ENCODE data around the gene ATP2C2.

ATP2C2 gene

DNA sequence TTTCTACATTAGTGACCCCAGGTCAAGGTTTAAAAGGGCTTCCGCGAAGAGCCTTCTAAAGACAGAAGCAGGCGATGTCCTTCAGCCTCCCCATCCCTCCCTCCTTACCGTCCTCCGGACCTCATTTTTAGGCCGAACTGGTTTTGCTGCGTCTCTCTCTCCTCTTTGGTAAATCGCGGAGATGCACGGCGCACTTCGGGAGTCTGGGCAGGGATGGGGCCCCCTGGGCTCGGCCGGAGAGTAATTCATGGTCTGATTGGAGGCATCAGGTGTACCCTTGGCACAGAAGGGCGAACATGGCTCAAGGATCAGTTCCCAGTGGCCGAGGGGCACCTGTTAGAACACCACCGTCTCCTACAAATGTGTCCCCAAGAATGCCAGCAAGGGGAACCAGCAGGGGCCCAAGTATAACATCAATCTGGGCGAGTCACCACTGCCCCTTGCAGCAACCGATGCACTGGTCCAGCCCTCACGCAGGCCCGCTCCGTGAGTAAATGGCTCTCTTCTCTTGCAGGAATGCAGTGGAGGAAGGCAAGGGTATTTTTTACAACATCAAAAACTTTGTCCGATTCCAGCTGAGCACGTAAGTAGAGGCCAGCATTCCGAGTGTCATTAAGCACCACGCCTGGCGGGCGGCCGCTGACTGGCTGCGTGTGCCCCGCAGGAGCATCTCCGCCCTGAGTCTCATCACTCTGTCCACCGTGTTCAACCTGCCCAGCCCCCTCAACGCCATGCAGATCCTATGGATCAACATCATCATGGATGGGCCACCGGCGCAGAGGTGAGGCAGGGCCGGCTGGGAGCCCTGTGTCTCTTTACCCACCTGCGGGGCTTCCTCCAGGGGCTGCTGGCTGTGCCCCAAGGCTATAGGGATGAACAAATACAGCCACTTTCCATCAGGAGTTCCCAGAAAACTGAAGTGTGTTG is 90.5 kb downstream of the ATP2C2 start:
- H3K4me1 ChIP-seq (ENCODE audit: control insufficient read depth, insufficient read depth, low read length, poor library complexity, severe bottlenecking) = no peaks in the 10 kb centered on the region
- DNase-seq = no peak
- H3K36me3 ChIP-seq (ENCODE audit: control insufficient read depth, insufficient read depth, low read length) = no peaks in the 10 kb centered on the region
- no peak overlapping the region for H3K4me3 ChIP-seq (ENCODE audit: insufficient read depth, low read depth, low read length, poor library complexity, severe bottlenecking)
- H3K27me3 ChIP-seq (replicated peaks; ENCODE audit: control insufficient read depth, insufficient read depth, low read length, poor library complexity, severe bottlenecking) = no peaks in the 10 kb centered on the region
- no peaks in the 10 kb centered on the region for H3K9me3 ChIP-seq (ENCODE audit: control insufficient read depth, low read length)
- H3K27ac ChIP-seq (ENCODE audit: insufficient read depth, low read length, poor library complexity, severe bottlenecking) = no peak overlapping the region

DNA sequence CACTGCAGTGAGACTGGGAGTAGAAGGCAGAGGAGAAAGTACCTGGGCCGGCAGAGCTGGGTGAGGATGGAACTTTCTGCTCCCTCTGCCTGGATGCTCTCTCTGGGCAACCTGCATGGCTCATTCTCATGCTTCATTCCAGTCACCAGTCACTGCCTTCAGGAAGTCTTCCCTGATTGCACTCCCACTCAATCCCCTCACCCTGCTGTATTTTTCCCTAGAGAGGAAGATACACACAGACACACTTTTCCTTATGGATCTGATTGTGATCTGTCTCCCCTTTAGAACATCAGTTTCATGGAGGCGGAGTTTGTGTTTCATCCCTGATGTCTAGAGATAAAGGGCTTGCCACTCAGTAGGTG is 91.2 kb downstream of the ATP2C2 start:
- H3K9me3 ChIP-seq (ENCODE audit: control insufficient read depth, low read length) = no peaks in the 10 kb centered on the region
- no peaks in the 10 kb centered on the region for H3K36me3 ChIP-seq (ENCODE audit: control insufficient read depth, insufficient read depth, low read length)
- no peaks in the 10 kb centered on the region for H3K4me1 ChIP-seq (ENCODE audit: control insufficient read depth, insufficient read depth, low read length, poor library complexity, severe bottlenecking)
- H3K27me3 ChIP-seq (replicated peaks; ENCODE audit: control insufficient read depth, insufficient read depth, low read length, poor library complexity, severe bottlenecking) = no peaks in the 10 kb centered on the region
- no peak for DNase-seq
- H3K27ac ChIP-seq (ENCODE audit: insufficient read depth, low read length, poor library complexity, severe bottlenecking) = no peak overlapping the region
- no peak overlapping the region for H3K4me3 ChIP-seq (ENCODE audit: insufficient read depth, low read depth, low read length, poor library complexity, severe bottlenecking)

DNA sequence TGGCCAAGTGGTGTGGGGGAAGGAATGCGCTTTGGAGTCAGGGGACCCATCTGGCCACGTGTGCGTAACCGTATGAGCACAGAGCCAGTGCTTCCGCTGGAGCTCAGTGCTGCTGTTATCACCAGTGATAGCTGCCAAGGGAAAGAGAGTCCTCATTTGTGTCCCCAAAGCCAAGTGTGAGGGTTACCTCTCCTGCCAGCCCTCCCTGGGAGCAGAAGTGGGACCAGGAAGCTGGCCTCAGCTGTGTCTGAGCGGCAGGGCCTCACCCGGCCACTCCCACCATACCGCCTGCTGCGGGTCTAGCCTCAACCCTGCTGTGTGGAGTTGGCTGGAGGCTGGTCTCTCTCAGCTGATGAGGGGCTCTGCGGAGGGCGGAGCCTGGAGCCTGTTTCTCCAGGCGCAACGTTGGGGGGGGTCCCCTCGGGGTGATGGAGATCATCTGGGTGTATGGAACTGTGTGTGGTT is 91.6 kb downstream of the ATP2C2 start:
- no peaks in the 10 kb centered on the region for H3K36me3 ChIP-seq (ENCODE audit: control insufficient read depth, insufficient read depth, low read length)
- no peaks in the 10 kb centered on the region for H3K27me3 ChIP-seq (replicated peaks; ENCODE audit: control insufficient read depth, insufficient read depth, low read length, poor library complexity, severe bottlenecking)
- DNase-seq = no peak
- no peak overlapping the region for H3K27ac ChIP-seq (ENCODE audit: insufficient read depth, low read length, poor library complexity, severe bottlenecking)
- H3K4me3 ChIP-seq (ENCODE audit: insufficient read depth, low read depth, low read length, poor library complexity, severe bottlenecking) = no peak overlapping the region
- no peaks in the 10 kb centered on the region for H3K4me1 ChIP-seq (ENCODE audit: control insufficient read depth, insufficient read depth, low read length, poor library complexity, severe bottlenecking)
- no peaks in the 10 kb centered on the region for H3K9me3 ChIP-seq (ENCODE audit: control insufficient read depth, low read length)

DNA sequence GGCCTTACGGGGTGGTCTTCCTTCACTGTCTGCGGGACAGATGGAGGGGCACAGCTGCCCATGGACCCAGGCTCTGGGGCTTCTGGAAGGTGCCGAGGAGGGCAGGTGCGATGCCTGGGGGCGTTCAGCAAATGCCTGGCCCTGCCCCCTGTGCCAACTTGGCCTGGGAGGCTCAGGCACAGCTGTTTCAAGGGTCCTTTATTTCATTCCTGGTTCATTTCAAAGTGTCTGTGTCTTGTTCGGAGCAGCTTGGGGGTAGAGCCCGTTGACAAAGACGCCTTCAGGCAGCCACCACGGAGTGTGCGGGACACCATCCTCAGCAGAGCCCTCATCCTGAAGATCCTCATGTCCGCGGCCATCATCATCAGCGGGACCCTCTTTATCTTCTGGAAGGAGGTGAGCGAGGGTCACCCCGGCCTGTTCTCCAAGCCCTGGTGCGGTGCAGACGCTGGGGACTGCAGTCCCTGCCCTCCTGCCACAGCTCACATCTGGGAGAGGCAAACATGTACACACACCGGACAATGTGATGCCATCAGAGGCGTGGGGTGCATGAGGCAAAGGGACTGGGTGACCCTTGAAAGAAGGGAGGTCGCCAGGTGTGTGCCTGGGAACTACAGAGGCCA is 92.2 kb downstream of the ATP2C2 start:
- H3K4me3 ChIP-seq (ENCODE audit: insufficient read depth, low read depth, low read length, poor library complexity, severe bottlenecking) = no peak overlapping the region
- no peak for DNase-seq
- no peaks in the 10 kb centered on the region for H3K9me3 ChIP-seq (ENCODE audit: control insufficient read depth, low read length)
- H3K36me3 ChIP-seq (ENCODE audit: control insufficient read depth, insufficient read depth, low read length) = no peaks in the 10 kb centered on the region
- H3K27ac ChIP-seq (ENCODE audit: insufficient read depth, low read length, poor library complexity, severe bottlenecking) = no peak overlapping the region
- H3K4me1 ChIP-seq (ENCODE audit: control insufficient read depth, insufficient read depth, low read length, poor library complexity, severe bottlenecking) = no peaks in the 10 kb centered on the region
- no peaks in the 10 kb centered on the region for H3K27me3 ChIP-seq (replicated peaks; ENCODE audit: control insufficient read depth, insufficient read depth, low read length, poor library complexity, severe bottlenecking)

DNA sequence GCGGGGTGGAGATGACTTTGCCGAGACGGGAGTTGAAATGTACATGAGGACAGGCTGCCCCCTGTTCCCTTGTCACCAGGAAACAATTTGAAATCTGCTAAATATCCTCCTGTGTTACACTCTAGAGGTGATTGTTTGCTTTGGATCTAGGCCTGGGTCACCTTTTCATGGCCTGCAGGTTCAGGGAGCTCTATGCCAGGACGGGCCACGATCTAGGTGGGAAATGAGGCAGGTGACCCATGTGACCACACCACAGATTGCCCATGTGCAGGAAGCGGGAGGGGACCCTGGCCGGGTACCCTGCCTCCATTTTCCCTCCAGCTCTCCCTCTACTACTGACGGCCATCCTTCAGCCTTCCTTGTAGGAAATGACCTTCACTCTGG is 92.7 kb downstream of the ATP2C2 start:
- Histone ChIP-seq H3K36me3 (ENCODE audit: control insufficient read depth, insufficient read depth, low read length) (no peaks in the 10 kb centered on the region), H3K27me3 (replicated peaks; ENCODE audit: control insufficient read depth, insufficient read depth, low read length, poor library complexity, severe bottlenecking) (no peaks in the 10 kb centered on the region), H3K27ac (ENCODE audit: insufficient read depth, low read length, poor library complexity, severe bottlenecking) (no peak overlapping the region), H3K4me1 (ENCODE audit: control insufficient read depth, insufficient read depth, low read length, poor library complexity, severe bottlenecking) (no peaks in the 10 kb centered on the region), H3K9me3 (ENCODE audit: control insufficient read depth, low read length) (no peaks in the 10 kb centered on the region), H3K4me3 (ENCODE audit: insufficient read depth, low read depth, low read length, poor library complexity, severe bottlenecking) (no peak overlapping the region)
- DNase-seq = no peak

DNA sequence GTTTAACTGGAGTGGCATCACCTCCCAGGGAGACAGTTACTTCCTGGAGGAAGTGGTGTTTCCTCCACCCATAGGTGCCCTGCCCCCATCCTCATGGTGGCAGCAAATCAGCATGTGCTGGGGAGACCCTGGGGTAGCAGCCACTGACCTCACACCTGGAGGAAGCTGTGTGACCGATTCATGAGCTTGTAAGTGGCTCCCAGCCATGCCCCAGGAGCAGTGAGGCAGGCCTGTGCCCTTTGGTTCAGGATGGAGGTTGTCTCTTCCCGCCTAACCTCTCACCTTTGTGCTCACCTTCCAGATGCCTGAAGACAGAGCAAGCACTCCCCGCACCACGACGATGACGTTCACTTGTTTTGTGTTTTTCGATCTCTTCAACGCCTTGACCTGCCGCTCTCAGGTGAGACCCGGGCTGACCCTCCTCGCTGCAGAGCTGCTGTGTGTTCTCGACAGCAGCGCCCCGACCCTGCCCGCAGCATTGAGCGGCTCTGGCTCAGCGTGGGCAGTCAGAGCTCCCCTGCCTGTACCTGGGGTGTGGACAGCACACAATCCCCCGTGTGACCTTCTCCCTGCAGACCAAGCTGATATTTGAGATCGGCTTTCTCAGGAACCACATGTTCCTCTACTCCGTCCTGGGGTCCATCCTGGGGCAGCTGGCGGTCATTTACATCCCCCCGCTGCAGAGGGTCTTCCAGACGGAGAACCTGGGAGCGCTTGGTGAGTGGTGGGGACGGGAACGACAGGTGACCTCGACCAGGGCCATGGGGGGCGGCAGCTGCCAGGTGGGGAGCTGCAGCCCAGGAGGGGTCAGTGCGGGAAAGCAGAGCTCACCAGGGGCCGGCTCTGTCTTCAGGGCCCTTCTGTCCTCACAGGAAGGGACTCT is 93.3 kb downstream of the ATP2C2 start:
- no peak for DNase-seq
- Histone ChIP-seq H3K36me3 (ENCODE audit: control insufficient read depth, insufficient read depth, low read length) (no peaks in the 10 kb centered on the region), H3K9me3 (ENCODE audit: control insufficient read depth, low read length) (no peaks in the 10 kb centered on the region), H3K4me1 (ENCODE audit: control insufficient read depth, insufficient read depth, low read length, poor library complexity, severe bottlenecking) (no peaks in the 10 kb centered on the region), H3K27me3 (replicated peaks; ENCODE audit: control insufficient read depth, insufficient read depth, low read length, poor library complexity, severe bottlenecking) (no peaks in the 10 kb centered on the region), H3K27ac (ENCODE audit: insufficient read depth, low read length, poor library complexity, severe bottlenecking) (no peak overlapping the region), H3K4me3 (ENCODE audit: insufficient read depth, low read depth, low read length, poor library complexity, severe bottlenecking) (no peak overlapping the region)

DNA sequence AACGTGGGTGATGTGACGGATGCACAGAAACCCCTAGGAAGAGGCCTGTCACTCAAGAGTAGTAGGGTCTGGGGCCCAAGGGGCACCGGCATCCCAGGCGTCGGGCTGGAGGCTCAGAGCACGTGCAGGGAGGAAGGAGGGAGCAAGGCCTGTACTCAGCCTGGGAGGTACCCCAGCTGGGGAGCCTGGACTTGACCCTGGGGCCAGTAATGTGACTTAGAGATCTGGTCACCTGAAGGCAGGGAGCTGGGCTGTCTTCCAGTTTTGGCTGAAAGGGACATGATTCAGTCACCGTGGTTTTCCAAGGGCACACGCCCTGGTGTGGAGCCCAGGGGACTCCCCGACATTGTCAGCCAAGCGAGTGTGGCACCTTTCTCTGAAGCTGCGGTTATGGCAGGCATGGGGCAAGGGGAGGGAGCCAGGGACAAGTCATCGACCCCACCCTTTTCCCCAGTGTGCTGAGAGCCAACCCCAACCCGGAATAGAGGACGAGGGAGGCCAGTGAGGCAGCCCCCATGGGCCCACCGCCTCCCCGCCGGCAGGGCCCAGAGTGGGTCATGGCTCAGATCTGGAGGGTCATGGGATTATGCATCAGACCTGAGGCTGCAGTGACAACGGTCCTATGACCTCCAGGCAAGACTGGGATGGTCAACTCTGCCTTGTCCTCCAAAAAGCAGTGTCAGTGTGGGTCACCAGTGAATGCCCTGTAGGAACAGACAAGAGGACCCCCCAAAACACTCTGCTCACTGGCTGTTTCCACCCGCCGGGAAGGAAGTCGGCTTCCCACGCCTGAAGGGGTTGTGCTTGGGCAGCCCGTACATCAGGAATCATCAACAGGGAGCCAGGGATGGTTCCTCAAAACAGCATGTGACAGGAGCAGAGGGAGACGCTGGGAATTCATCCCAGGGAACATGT is 94.2 kb downstream of the ATP2C2 start:
- DNase-seq = no peak
- Histone ChIP-seq H3K27ac (ENCODE audit: insufficient read depth, low read length, poor library complexity, severe bottlenecking) (no peak overlapping the region), H3K27me3 (replicated peaks; ENCODE audit: control insufficient read depth, insufficient read depth, low read length, poor library complexity, severe bottlenecking) (no peaks in the 10 kb centered on the region), H3K4me1 (ENCODE audit: control insufficient read depth, insufficient read depth, low read length, poor library complexity, severe bottlenecking) (no peaks in the 10 kb centered on the region), H3K4me3 (ENCODE audit: insufficient read depth, low read depth, low read length, poor library complexity, severe bottlenecking) (no peak overlapping the region), H3K9me3 (ENCODE audit: control insufficient read depth, low read length) (peaks cover 4% of the 10 kb centered on the region), H3K36me3 (ENCODE audit: control insufficient read depth, insufficient read depth, low read length) (peaks cover 5% of the 10 kb centered on the region)

DNA sequence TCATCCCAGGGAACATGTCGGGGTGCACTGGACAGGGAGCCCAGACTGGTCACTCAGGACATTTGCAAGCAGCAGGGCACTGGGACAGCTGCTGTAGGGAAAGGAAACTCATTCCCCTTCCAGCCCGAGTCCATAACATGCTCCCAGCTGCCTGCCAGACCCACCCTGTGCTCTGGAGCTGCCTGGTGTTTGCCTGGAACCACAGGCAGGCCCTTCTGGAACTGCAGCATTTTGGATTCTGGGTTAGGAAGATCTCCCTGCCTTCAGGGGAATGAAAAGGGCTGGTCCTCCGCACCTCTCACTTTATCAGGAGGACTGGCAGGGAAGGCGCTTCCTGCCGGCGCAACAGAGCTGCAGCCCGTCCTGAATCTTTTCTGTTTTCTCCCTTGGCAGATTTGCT is 94.9 kb downstream of the ATP2C2 start:
- Histone ChIP-seq H3K36me3 (ENCODE audit: control insufficient read depth, insufficient read depth, low read length) (peaks cover 5% of the 10 kb centered on the region), H3K27me3 (replicated peaks; ENCODE audit: control insufficient read depth, insufficient read depth, low read length, poor library complexity, severe bottlenecking) (no peaks in the 10 kb centered on the region), H3K9me3 (ENCODE audit: control insufficient read depth, low read length) (peaks cover 4% of the 10 kb centered on the region), H3K4me1 (ENCODE audit: control insufficient read depth, insufficient read depth, low read length, poor library complexity, severe bottlenecking) (no peaks in the 10 kb centered on the region), H3K27ac (ENCODE audit: insufficient read depth, low read length, poor library complexity, severe bottlenecking) (no peak overlapping the region), H3K4me3 (ENCODE audit: insufficient read depth, low read depth, low read length, poor library complexity, severe bottlenecking) (no peak overlapping the region)
- DNase-seq = no peak

DNA sequence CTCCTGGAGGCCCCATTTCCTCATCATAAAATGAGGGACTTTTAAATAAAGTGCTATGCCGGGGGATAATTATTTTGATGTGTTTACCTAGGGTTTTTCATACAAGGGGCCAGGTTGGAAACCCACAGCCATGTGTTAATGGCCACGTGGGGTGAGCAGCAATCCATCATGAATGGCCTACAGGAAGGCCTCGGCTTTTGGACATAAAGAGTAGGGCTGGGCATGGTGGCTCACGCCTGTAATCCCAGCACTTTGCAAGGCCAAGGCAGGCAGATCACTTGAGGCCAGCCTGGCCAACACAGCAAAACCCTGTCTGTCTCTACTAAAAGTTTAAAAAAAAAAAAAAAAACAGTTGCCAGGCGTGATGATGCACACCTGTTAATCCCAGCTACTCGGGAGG is 95.8 kb downstream of the ATP2C2 start:
- Histone ChIP-seq H3K36me3 (ENCODE audit: control insufficient read depth, insufficient read depth, low read length) (peaks cover 5% of the 10 kb centered on the region), H3K27me3 (replicated peaks; ENCODE audit: control insufficient read depth, insufficient read depth, low read length, poor library complexity, severe bottlenecking) (no peaks in the 10 kb centered on the region), H3K9me3 (ENCODE audit: control insufficient read depth, low read length) (peaks cover 4% of the 10 kb centered on the region), H3K27ac (ENCODE audit: insufficient read depth, low read length, poor library complexity, severe bottlenecking) (no peak overlapping the region), H3K4me3 (ENCODE audit: insufficient read depth, low read depth, low read length, poor library complexity, severe bottlenecking) (no peak overlapping the region), H3K4me1 (ENCODE audit: control insufficient read depth, insufficient read depth, low read length, poor library complexity, severe bottlenecking) (no peaks in the 10 kb centered on the region)
- no peak for DNase-seq

All from effector memory CD4-positive, alpha-beta T cell (primary cell).